ENCODE results near the gene PHLDA1.

PHLDA1 gene

DNA sequence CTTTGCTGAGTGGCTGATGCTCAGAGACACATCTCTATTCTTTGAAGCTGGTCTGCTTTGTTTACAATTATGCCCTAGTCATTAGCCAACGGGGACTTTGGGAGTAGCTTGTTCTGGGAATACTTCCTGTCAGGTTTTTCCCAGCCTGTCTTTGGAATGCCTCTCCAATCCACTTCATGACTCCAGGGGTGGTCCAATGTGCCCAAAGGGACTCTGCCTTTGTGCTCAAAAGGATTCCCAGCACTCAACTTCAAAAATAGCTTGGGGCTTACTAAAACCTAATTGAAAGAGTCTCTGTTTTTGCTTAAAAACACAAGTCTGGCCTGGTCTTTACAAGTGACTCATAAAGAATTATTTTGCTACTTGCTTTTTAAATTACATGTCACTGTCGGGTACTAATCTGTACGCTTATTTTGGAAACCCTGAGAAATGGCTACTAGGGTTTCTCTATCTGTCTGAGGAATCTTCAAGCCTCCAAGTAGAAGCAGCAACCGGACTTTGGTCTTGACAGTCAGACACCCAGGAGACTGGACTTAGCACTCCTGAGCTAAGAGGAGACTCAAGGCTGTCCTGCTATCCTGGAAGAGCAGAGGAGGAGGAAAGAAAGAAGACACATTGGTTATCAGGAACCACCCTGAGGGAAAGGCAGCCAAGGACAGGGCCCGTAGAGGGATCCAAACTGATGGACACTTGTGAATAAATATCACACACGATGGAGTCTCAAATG, 20.7 kb downstream of the PHLDA1 start:
- DNase-seq (ENCODE audit: insufficient read length, low spot score) (no peak), FAIRE-seq (no peak)
- no peak for TF ChIP-seq SPI1 (IDR thresholded peaks at IDR 0.05; ENCODE audit: low read depth, low read length)
- no peak for TF ChIP-seq POLR2A (IDR thresholded peaks at IDR 0.05; ENCODE audit: low read depth, low read length)
- TF ChIP-seq TAF1 (IDR thresholded peaks at IDR 0.05; ENCODE audit: low read depth, low read length), result no peak
- no peak for TF ChIP-seq POLR2AphosphoS5 (IDR thresholded peaks at IDR 0.05; ENCODE audit: low read depth, low read length)
- no peak for TF ChIP-seq PAX5 (IDR thresholded peaks at IDR 0.05; ENCODE audit: insufficient read depth, low read length, severe bottlenecking)
- TF ChIP-seq POU2F2 (IDR thresholded peaks at IDR 0.05; ENCODE audit: low read depth, low read length), result no peak

DNA sequence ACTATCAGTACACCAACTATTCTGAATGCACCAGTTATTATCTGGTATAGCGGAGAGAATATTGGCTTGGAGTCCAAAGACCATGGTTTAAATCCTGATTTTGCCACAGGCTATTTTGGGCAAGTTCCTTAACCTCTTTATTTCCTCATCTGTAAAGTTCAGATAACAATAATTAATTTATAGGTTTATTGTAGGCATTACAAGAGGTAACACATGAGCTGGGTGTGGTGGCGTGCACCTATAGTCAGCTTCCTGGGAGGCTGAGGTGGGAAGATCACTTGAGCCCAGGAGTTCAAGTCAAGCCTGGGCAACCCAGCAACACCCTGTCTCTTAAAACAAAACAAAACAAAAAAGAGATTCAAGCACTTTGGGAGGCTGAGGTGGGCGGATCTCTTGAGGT, 23.1 kb downstream of the PHLDA1 start:
- DNase-seq (ENCODE audit: insufficient read length, low spot score), result no peak
- TF ChIP-seq POU2F2 (IDR thresholded peaks at IDR 0.05; ENCODE audit: low read depth, low read length), result no peak
- no peak for TF ChIP-seq TAF1 (IDR thresholded peaks at IDR 0.05; ENCODE audit: low read depth, low read length)
- no peak for TF ChIP-seq POLR2AphosphoS5 (IDR thresholded peaks at IDR 0.05; ENCODE audit: low read depth, low read length)
- TF ChIP-seq SPI1 (IDR thresholded peaks at IDR 0.05; ENCODE audit: low read depth, low read length), result no peak
- TF ChIP-seq PAX5 (IDR thresholded peaks at IDR 0.05; ENCODE audit: insufficient read depth, low read length, severe bottlenecking), result no peak
- no peak for FAIRE-seq

DNA sequence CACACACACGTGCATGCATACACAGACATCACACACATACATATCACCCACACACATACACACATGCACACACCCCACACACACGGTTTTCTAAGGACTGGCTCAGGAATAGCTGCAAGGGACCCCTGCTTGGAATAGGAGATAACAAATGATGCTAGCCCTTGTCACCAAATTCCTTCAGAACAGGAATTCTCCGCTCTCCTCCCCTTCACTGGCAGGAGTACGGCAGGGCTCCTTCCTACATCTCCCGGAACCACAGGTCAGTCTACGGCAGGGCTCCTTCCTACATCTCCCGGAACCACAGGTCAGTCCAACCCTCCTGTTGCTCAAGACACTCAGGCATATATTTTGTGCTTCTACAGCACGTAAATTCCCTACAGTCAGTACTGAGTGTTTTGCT, 23.9 kb downstream of the PHLDA1 start:
- no peak for TF ChIP-seq POU2F2 (IDR thresholded peaks at IDR 0.05; ENCODE audit: low read depth, low read length)
- TF ChIP-seq SPI1 (IDR thresholded peaks at IDR 0.05; ENCODE audit: low read depth, low read length), result no peak
- no peak for TF ChIP-seq POLR2A (IDR thresholded peaks at IDR 0.05; ENCODE audit: low read depth, low read length)
- TF ChIP-seq TAF1 (IDR thresholded peaks at IDR 0.05; ENCODE audit: low read depth, low read length), result no peak
- TF ChIP-seq PAX5 (IDR thresholded peaks at IDR 0.05; ENCODE audit: insufficient read depth, low read length, severe bottlenecking), result no peak
- no peak for TF ChIP-seq POLR2AphosphoS5 (IDR thresholded peaks at IDR 0.05; ENCODE audit: low read depth, low read length)
- DNase-seq (ENCODE audit: insufficient read length, low spot score), result no peak
- FAIRE-seq, result no peak

DNA sequence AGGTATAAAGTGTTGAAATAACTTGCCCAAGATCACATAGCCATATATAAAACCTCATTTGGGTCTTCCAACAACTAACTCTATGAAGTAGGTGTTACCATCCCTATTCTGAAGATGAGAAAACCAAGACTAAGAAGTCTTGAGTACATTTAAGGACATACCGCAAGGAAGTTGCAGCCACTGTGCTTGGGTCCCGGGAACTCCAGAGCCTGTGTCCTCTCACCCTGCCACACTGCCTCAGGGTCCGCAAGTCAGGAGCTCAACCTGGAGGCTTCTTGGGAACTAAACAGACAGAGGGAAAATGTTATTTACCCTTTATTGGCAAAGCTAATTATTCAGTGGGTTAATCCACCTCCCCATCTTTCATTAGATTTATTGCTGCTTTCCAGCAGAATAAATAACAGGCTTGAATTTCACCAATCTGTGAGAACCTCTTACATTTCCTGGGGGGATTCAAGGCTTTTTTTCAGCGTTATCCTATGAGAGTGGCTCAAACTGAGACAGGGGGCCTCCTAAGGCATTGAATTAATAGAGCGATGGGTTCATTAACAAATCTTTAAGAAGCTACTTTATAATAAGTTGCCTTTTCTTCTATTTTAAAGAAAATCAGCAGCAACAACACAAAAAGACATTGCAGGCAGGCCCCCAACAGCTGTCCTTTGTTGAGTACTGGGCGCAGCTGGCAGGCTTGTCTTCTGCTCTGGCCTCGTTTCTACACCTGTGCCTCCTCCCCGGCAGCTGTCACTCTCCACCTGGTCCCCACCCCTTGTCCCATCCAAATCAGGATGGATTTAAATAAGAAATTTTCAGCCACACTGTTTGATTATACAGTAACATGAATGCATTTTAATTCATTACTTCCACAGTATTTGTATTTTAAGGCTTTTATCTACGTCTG, 25.3 kb downstream of the PHLDA1 start:
- DNase-seq (ENCODE audit: insufficient read length, low spot score) (no peak), FAIRE-seq (no peak)
- TF ChIP-seq POLR2A (IDR thresholded peaks at IDR 0.05; ENCODE audit: low read depth, low read length) (no peak), PAX5 (IDR thresholded peaks at IDR 0.05; ENCODE audit: insufficient read depth, low read length, severe bottlenecking) (no peak), POLR2AphosphoS5 (IDR thresholded peaks at IDR 0.05; ENCODE audit: low read depth, low read length) (no peak), POU2F2 (IDR thresholded peaks at IDR 0.05; ENCODE audit: low read depth, low read length) (no peak), SPI1 (IDR thresholded peaks at IDR 0.05; ENCODE audit: low read depth, low read length) (no peak), TAF1 (IDR thresholded peaks at IDR 0.05; ENCODE audit: low read depth, low read length) (no peak)

DNA sequence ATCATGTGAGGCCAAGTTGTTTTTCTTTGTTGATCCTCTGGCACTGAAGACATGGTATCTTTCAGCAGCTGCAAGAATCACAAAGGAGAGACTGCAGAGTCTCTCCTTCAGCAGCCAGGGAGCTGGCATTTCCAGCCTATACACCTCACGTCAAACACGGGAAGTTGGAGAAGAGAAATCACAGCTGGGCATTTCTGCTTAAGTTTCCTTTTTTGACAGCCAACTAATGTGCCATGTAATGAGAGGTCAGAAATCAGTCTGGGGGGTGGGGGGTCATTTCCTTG, 28.3 kb downstream of the PHLDA1 start:
- FAIRE-seq, result no peak
- no peak for TF ChIP-seq POU2F2 (IDR thresholded peaks at IDR 0.05; ENCODE audit: low read depth, low read length)
- no peak for TF ChIP-seq PAX5 (IDR thresholded peaks at IDR 0.05; ENCODE audit: insufficient read depth, low read length, severe bottlenecking)
- TF ChIP-seq TAF1 (IDR thresholded peaks at IDR 0.05; ENCODE audit: low read depth, low read length), result no peak
- TF ChIP-seq POLR2A (IDR thresholded peaks at IDR 0.05; ENCODE audit: low read depth, low read length), result no peak
- TF ChIP-seq POLR2AphosphoS5 (IDR thresholded peaks at IDR 0.05; ENCODE audit: low read depth, low read length), result no peak
- no peak for TF ChIP-seq SPI1 (IDR thresholded peaks at IDR 0.05; ENCODE audit: low read depth, low read length)
- no peak for DNase-seq (ENCODE audit: insufficient read length, low spot score)

DNA sequence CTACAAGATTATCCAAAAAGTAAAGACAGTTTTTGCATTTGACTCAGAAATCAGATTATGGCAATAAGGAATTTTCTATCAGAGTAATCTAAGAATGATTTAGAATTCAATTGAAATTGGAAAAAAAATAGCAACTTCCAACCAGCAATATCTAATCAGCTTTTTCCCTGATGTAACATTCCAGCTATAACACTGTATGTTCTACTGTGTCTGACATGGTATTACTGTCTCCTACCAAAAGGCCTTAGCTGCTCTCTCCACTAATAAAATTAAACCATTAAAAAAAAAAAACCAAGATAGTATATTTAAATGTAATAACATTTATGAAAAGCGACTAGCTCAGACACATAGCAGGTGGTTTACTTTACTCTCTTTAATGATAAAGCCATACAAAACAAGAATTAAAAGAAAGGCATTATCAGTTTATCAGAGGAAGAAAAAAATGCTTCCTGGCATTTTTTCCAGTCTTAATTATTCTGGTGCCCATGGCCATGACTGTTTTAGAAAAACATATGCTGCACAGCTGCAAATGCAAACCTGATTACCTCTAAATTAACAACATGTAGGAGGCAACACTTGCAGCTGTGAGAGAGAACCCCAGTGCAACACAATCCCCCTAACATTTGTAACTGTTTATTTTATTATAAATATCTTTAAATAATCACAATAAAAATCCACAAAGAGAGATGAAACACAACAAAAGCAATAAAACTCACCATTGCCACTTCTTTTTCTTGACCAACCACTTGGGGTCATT, 28.8 kb downstream of the PHLDA1 start:
- DNase-seq (ENCODE audit: insufficient read length, low spot score) (no peak), FAIRE-seq (no peak)
- no peak for TF ChIP-seq TAF1 (IDR thresholded peaks at IDR 0.05; ENCODE audit: low read depth, low read length)
- no peak for TF ChIP-seq SPI1 (IDR thresholded peaks at IDR 0.05; ENCODE audit: low read depth, low read length)
- TF ChIP-seq POU2F2 (IDR thresholded peaks at IDR 0.05; ENCODE audit: low read depth, low read length), result no peak
- TF ChIP-seq PAX5 (IDR thresholded peaks at IDR 0.05; ENCODE audit: insufficient read depth, low read length, severe bottlenecking), result no peak
- no peak for TF ChIP-seq POLR2A (IDR thresholded peaks at IDR 0.05; ENCODE audit: low read depth, low read length)

DNA sequence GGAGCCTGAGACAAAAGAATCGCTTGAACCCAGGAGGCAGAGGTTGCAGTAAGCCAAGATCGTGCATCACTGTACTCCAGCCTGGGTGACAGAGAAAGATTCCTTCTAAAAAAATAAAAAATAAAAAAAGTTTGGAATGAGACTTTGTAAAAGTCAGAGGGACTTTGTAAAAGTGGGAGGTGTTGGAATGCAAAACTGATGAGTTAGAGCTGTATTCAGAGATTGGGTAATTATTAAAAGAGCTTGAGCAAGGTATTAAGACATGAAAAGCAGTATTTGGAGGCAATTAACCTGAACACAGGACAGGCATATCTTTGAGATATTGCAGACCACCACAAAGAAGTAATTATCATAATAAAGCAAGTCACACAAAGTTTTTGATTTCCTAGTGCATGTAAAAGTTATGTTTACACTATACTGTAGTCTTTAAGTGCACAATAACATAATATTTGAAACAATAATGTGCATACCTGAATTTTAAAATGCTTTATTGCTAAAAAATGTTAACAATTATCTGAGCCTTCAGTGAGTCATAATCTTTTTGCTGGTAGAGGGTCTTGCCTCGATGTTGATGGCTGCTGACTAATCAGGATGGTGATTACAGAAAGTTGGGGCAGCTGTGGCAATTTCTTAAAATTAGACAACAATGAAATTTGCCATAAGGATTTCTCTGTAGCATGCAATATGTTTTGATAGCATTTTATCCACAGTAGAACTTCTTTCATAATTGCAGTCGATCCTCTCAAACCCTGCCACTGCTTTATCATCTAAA, 33.1 kb downstream of the PHLDA1 start:
- no peak for FAIRE-seq
- no peak for TF ChIP-seq POLR2A (IDR thresholded peaks at IDR 0.05; ENCODE audit: low read depth, low read length)
- TF ChIP-seq POLR2AphosphoS5 (IDR thresholded peaks at IDR 0.05; ENCODE audit: low read depth, low read length), result no peak
- no peak for TF ChIP-seq PAX5 (IDR thresholded peaks at IDR 0.05; ENCODE audit: insufficient read depth, low read length, severe bottlenecking)
- no peak for TF ChIP-seq POU2F2 (IDR thresholded peaks at IDR 0.05; ENCODE audit: low read depth, low read length)
- no peak for TF ChIP-seq SPI1 (IDR thresholded peaks at IDR 0.05; ENCODE audit: low read depth, low read length)
- no peak for TF ChIP-seq TAF1 (IDR thresholded peaks at IDR 0.05; ENCODE audit: low read depth, low read length)
- DNase-seq (ENCODE audit: insufficient read length, low spot score), result no peak

DNA sequence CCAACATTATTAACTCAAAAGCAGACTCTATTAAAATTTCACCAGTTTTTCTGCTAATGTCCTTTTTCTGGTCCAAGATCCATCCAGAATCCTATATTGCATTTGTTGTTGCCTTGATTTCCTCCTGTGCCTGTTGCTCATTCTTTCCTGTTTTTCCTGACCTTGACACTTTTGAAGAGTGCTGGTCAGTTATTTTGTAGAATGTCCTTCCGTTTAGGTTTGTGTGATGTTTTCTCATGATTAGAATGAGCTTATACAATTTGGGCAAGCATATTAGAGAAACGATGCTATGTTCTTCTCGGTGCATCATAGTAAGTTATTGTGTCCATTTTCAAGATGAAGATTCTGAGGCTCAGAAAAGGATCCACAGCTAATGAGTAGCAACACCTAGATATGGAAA, 33.9 kb downstream of the PHLDA1 start:
- DNase-seq (ENCODE audit: insufficient read length, low spot score) (no peak), FAIRE-seq (no peak)
- TF ChIP-seq POLR2AphosphoS5 (IDR thresholded peaks at IDR 0.05; ENCODE audit: low read depth, low read length) (no peak), POU2F2 (IDR thresholded peaks at IDR 0.05; ENCODE audit: low read depth, low read length) (no peak), POLR2A (IDR thresholded peaks at IDR 0.05; ENCODE audit: low read depth, low read length) (no peak), SPI1 (IDR thresholded peaks at IDR 0.05; ENCODE audit: low read depth, low read length) (no peak), TAF1 (IDR thresholded peaks at IDR 0.05; ENCODE audit: low read depth, low read length) (no peak), PAX5 (IDR thresholded peaks at IDR 0.05; ENCODE audit: insufficient read depth, low read length, severe bottlenecking) (no peak)
